CD4-positive, CD25-positive, alpha-beta regulatory T cell (primary cell): Measurements from ENCODE around the gene TRIM10. TPM values are rescaled to one million over a fixed set of nuclear protein-coding genes. Genes with fewer than 3 reads are reported as not detected.

Experiments used
- ATAC-seq, 2 donors: fragments of 150-1000 bp; cut with Tn5 transposase; one replicate each; pipeline ENCODE4 v1.10.0; 2021; ENCODE audit warnings: low read depth in 2 of 2, moderate number of reproducible peaks in 2 of 2, moderate library complexity in 1 of 2
- DNase-seq, 3 donors: peaks; one replicate each; pipeline versions ENCODE4 v3.0.0 to v3.0.0-alpha.2; 2012 to 2022; ENCODE audit warnings: mixed read lengths in 1 of 3
- H3K27ac ChIP-seq: one replicate; pipeline ENCODE4 v1.7.0; 2013; ENCODE audit warnings: mild to moderate bottlenecking, low read length; ENCODE audit not compliant: insufficient read depth, poor library complexity, severe bottlenecking
- H3K27me3 ChIP-seq: one replicate; pipeline ENCODE4 v1.7.0; 2013; ENCODE audit warnings: low read length; ENCODE audit not compliant: control insufficient read depth, insufficient read depth
- H3K36me3 ChIP-seq: one replicate; pipeline ENCODE4 v1.7.0; 2013; ENCODE audit warnings: mild to moderate bottlenecking, low read length, moderate library complexity; ENCODE audit not compliant: control insufficient read depth, insufficient read depth
- H3K4me1 ChIP-seq: 2 replicates; pipeline ENCODE4 v1.7.0; 2013; ENCODE audit warnings: mild to moderate bottlenecking, low read length; ENCODE audit not compliant: insufficient read depth, control insufficient read depth, poor library complexity, severe bottlenecking
- H3K4me3 ChIP-seq: one replicate; pipeline ENCODE4 v1.7.0; 2013; ENCODE audit warnings: low read depth, mild to moderate bottlenecking, low read length, moderate library complexity
- H3K9me3 ChIP-seq, 2 experiments: 1 replicate in 1 of 2; 2 replicates in 1 of 2; pipeline ENCODE4 v1.7.0; 2013; ENCODE audit warnings: low read length in 2 of 2, mild to moderate bottlenecking in 1 of 2, moderate library complexity in 1 of 2; ENCODE audit not compliant: control insufficient read depth in 2 of 2
- H3K27ac Mint-ChIP-seq, 3 donors: one replicate each; pipeline ENCODE4 v1.8.0; 2020 to 2022; ENCODE audit warnings: mild to moderate bottlenecking in 3 of 3, mixed read lengths in 3 of 3, moderate library complexity in 2 of 3
- H3K27me3 Mint-ChIP-seq: one replicate; pipeline ENCODE4 v1.8.0; 2022; ENCODE audit warnings: mild to moderate bottlenecking, mixed read lengths
- H3K36me3 Mint-ChIP-seq: one replicate; pipeline ENCODE4 v1.8.0; 2020; ENCODE audit warnings: mixed read lengths
- H3K4me1 Mint-ChIP-seq, 4 donors: one replicate each; pipeline ENCODE4 v1.8.0; 2020 to 2022; ENCODE audit warnings: mixed read lengths in 4 of 4, mild to moderate bottlenecking in 1 of 4
- H3K4me3 Mint-ChIP-seq, 4 donors: one replicate each; pipeline ENCODE4 v1.8.0; 2020 to 2022; ENCODE audit warnings: mild to moderate bottlenecking in 4 of 4, mixed read lengths in 4 of 4, moderate library complexity in 3 of 4
- H3K9me3 Mint-ChIP-seq, 7 donors: one replicate each; pipeline ENCODE4 v1.8.0; 2020 to 2022; ENCODE audit warnings: mixed read lengths in 7 of 7, mild to moderate bottlenecking in 3 of 7, moderate library complexity in 2 of 7
- polyA plus RNA-seq, 4 donors: library from polyadenylated mRNA; unstranded; fragments of 300-500 nt; fragmentation: Illumina TruSeq; gene quantifications; one replicate each; pipeline ENCODE4 v1.2.3, GENCODE V29; 2021
- total RNA-seq: library from RNA; stranded (reverse); gene quantifications from one replicate; pipeline ENCODE4 v1.2.3, GENCODE V29; 2022

TRIM10 gene
- total and polyA plus RNA-seq, 5 donors from 2014 or later, result not detected

- Mint-ChIP-seq H3K4me3 (no peak overlapping the region), H3K9me3 (no peaks in the 10 kb centered on the region), H3K27me3 (peaks cover 49% of the 10 kb centered on the region), H3K27ac (no peak overlapping the region), H3K36me3 (no peaks in the 10 kb centered on the region), H3K4me1 (peaks cover 0 to 5% (median under 1%) of the 10 kb centered on the region in 4 donors)
- no peak for DNase-seq
- no peak for ATAC-seq
- H3K4me3 ChIP-seq, result no peak overlapping the region
- no peaks in the 10 kb centered on the region for H3K9me3 ChIP-seq
- H3K4me1 ChIP-seq, result no peaks in the 10 kb centered on the region
- no peak overlapping the region for H3K27ac ChIP-seq
- no peaks in the 10 kb centered on the region for H3K36me3 ChIP-seq
- H3K27me3 ChIP-seq, result peaks cover 24% of the 10 kb centered on the region
Measured at GRCh38 chr6:30154709-30155519, 6.1 kb downstream of the TRIM10 start.

- peaks cover 24% of the 10 kb centered on the region for H3K27me3 ChIP-seq
- H3K27ac Mint-ChIP-seq, result no peak overlapping the region
- no peak overlapping the region for H3K27ac ChIP-seq
- H3K9me3 Mint-ChIP-seq, result no peaks in the 10 kb centered on the region
- DNase-seq (no peak), ATAC-seq (no peak)
- H3K36me3 ChIP-seq, result no peaks in the 10 kb centered on the region
- H3K9me3 ChIP-seq, result no peaks in the 10 kb centered on the region
- H3K4me1 Mint-ChIP-seq, result peaks cover 0 to 5% (median under 1%) of the 10 kb centered on the region in 4 donors
- H3K4me1 ChIP-seq, result no peaks in the 10 kb centered on the region
- H3K4me3 ChIP-seq, result no peak overlapping the region
- H3K27me3 Mint-ChIP-seq, result peaks cover 52% of the 10 kb centered on the region
- no peak overlapping the region for H3K4me3 Mint-ChIP-seq
- no peaks in the 10 kb centered on the region for H3K36me3 Mint-ChIP-seq
Measured at GRCh38 chr6:30154061-30154460, 7.0 kb downstream of the TRIM10 start.

DNA sequence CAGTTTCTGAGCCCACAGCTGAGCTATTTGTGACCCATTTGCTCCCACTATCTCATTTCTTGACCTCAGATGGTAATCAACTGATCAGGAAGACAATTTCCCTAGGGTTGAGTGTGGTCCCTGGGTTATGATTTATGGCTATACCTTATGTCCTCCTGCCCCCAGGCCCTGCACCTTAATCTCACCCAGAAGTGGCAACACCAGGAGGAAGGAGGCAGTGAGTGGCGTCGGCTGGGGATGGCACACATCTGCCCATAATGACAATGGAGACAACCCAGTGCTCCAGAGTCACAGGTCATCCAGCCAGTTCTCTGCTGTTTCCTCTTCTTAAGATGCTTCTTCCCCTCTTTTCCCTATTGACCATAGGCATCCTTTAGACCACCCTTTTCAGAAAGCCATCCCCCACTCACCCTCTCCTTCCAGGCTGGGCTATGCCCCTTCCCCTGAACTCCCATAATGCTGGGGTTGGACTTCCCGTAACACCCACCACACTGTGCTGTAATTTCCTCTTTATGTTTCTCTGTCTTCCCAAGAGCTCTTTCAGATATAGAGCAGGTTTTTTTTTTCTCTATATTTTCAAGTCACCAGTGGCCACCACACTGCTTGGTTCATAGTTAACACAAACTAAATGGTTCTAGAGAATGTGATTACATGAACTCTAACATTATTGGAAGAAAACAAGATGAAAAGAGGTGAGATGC is 8.0 kb downstream of the TRIM10 start:
- Histone ChIP-seq H3K4me1 (no peaks in the 10 kb centered on the region), H3K9me3 (no peaks in the 10 kb centered on the region), H3K4me3 (no peak overlapping the region), H3K36me3 (no peaks in the 10 kb centered on the region), H3K27me3 (peaks cover 24% of the 10 kb centered on the region), H3K27ac (no peak overlapping the region)
- H3K4me3 Mint-ChIP-seq, result no peak overlapping the region
- H3K27me3 Mint-ChIP-seq, result peaks cover 60% of the 10 kb centered on the region
- no peak overlapping the region for H3K27ac Mint-ChIP-seq
- H3K36me3 Mint-ChIP-seq, result no peaks in the 10 kb centered on the region
- H3K4me1 Mint-ChIP-seq, result peaks cover 0 to 5% (median 2%) of the 10 kb centered on the region in 4 donors
- no peak for DNase-seq
- ATAC-seq, result no peak
- no peaks in the 10 kb centered on the region for H3K9me3 Mint-ChIP-seq

DNA sequence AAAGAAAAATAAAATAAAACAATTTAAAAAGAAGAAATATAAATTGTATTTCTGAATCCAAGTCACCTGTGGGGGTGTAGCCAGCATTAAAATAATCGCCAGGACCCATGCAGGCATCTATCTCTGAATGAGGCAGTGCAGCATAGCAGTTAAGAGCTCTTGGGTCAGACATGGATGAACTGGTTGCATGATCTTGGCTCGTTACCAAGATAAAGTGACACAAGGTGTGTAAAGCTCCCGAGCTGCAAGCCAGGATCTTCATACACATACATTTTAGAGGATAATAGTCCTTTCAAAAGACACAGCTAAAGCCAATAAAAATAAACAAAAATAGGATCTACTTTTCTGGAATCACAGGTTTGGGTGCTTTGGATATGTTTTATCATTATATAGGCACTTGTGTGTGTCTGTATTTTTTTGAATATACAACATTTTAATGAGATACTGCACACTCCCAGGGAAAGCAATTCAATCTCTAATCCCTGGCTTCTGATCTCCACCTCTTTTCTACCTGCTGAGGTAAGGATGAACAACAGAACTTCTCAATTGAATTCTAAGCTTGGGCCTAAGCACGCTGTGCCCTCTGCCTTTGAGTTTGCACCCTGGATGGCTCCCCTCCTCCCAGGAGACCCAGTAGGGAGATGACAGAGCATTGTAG is 8.9 kb downstream of the TRIM10 start:
- Histone ChIP-seq H3K9me3 (no peaks in the 10 kb centered on the region), H3K4me1 (no peaks in the 10 kb centered on the region), H3K36me3 (no peaks in the 10 kb centered on the region), H3K4me3 (no peak overlapping the region), H3K27me3 (peaks cover 24% of the 10 kb centered on the region), H3K27ac (no peak overlapping the region)
- Mint-ChIP-seq H3K4me3 (no peak overlapping the region), H3K27me3 (peaks cover 64% of the 10 kb centered on the region), H3K36me3 (no peaks in the 10 kb centered on the region), H3K4me1 (peaks cover 0 to 5% (median 3%) of the 10 kb centered on the region in 4 donors), H3K9me3 (no peaks in the 10 kb centered on the region), H3K27ac (no peak overlapping the region)
- DNase-seq (no peak), ATAC-seq (no peak)

DNA sequence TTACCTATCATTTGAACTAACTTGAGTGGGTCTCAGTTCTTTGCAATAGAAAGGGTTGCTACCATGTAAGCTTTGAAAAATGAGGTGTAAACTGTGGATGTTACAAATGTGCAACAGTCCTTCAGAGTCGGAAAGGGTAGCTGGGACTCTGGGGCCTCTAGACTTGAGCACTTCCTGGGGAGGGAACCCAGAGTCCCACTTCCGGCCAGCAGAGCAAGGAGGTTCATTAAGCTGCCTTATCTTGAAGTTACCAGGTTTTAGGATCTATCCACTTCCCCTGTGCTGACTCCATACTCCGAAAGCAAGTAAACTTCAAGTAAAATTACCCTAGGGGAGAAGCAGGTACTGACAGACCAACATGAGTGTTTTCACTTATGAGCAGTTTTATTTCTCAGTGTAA is 9.4 kb downstream of the TRIM10 start:
- Mint-ChIP-seq H3K9me3 (no peaks in the 10 kb centered on the region), H3K4me3 (no peak overlapping the region), H3K27me3 (peaks cover 63% of the 10 kb centered on the region), H3K27ac (no peak overlapping the region), H3K4me1 (peaks cover 0 to 5% (median 3%) of the 10 kb centered on the region in 4 donors), H3K36me3 (no peaks in the 10 kb centered on the region)
- no peaks in the 10 kb centered on the region for H3K36me3 ChIP-seq
- no peaks in the 10 kb centered on the region for H3K9me3 ChIP-seq
- peaks cover 24% of the 10 kb centered on the region for H3K27me3 ChIP-seq
- no peak for ATAC-seq
- H3K27ac ChIP-seq, result no peak overlapping the region
- no peaks in the 10 kb centered on the region for H3K4me1 ChIP-seq
- H3K4me3 ChIP-seq, result no peak overlapping the region
- peak in 1 of 3 donors; percentile 30 for DNase-seq

- no peaks in the 10 kb centered on the region for H3K9me3 Mint-ChIP-seq
- Histone ChIP-seq H3K36me3 (no peaks in the 10 kb centered on the region), H3K4me1 (no peaks in the 10 kb centered on the region), H3K27ac (no peak overlapping the region), H3K27me3 (peaks cover 18% of the 10 kb centered on the region), H3K9me3 (no peaks in the 10 kb centered on the region), H3K4me3 (no peak overlapping the region)
- no peak overlapping the region for H3K27ac Mint-ChIP-seq
- DNase-seq, result no peak
- H3K4me3 Mint-ChIP-seq, result no peak overlapping the region
- peaks cover 63% of the 10 kb centered on the region for H3K27me3 Mint-ChIP-seq
- no peaks in the 10 kb centered on the region for H3K36me3 Mint-ChIP-seq
- no peak for ATAC-seq
- H3K4me1 Mint-ChIP-seq, result peaks cover 0 to 5% (median 2%) of the 10 kb centered on the region in 4 donors
Measured at GRCh38 chr6:30150671-30151395, 10.2 kb downstream of the TRIM10 start.

DNA sequence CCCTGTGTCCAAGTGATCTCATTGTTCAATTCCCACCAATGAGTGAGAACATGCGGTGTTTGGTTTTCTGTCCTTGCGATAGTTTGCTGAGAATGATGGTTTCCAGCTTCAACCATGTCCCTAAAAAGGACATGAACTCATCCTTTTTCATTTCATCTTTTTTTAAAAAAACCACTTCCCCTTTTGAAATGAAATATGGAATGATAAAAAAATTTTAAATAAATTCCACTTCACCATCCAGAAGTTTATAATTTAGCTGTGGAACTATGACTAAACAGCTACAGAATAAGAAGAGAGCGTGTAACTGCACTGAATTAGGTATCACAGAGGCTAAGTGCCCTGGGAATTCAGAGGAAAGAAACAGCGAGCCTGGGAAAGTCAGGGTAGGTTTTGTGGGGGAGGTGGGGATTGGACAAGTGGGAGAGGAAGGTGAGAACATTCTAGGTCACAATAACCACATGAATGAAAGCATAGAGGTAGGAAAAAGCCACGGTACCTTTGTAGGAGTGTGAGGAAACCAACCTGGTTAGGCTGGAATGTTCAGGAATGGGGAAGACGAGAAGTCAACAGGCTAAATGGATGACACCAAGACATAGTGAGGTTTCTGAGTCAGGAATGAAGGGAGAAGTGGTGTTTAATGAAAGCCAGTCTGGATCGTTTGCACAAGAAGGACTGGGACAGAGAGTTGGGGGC is 11.0 kb downstream of the TRIM10 start:
- H3K27ac Mint-ChIP-seq, result no peak overlapping the region
- peaks cover 10% of the 10 kb centered on the region for H3K27me3 ChIP-seq

More for the DNA sequence above, 11.0 kb downstream of the TRIM10 start:
- ATAC-seq (no peak), DNase-seq (no peak)
- Mint-ChIP-seq H3K27me3 (peaks cover 63% of the 10 kb centered on the region), H3K36me3 (no peaks in the 10 kb centered on the region), H3K4me1 (peaks cover 0 to 5% (median 2%) of the 10 kb centered on the region in 4 donors), H3K9me3 (no peaks in the 10 kb centered on the region), H3K4me3 (no peak overlapping the region)
- Histone ChIP-seq H3K4me1 (no peaks in the 10 kb centered on the region), H3K9me3 (no peaks in the 10 kb centered on the region), H3K27ac (no peak overlapping the region), H3K4me3 (no peak overlapping the region), H3K36me3 (no peaks in the 10 kb centered on the region)
